ENCODE results near the gene RAB3IL1.
"Not testable (repeated sequence)": the region's sequence is repeated elsewhere in the genome, so short reads cannot be mapped to it uniquely, and the experiment has no call there.

Gene RAB3IL1

DNA sequence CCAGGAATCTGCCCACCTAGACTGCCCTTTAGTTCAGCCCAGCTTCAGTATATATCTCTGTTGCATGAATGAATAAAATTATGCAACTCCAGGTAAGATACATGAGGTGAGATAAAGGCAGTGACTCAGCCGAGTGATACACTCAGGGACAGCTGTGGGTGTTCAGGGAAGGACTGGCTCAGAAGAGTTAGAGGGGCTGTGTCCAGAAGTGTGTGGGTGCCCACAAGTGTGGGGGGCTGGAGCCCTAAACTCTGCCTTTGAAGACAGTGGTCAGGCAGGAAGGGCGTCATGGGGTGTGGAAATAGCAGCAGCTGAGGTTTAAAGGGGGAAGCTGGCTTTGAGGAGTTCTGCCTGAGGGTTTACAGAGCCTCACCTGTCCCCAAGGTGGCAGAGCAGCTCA, 41.7 kb upstream of the RAB3IL1 start:
- no peak for TF ChIP-seq POLR2AphosphoS5 (IDR thresholded peaks at IDR 0.05; ENCODE audit: low read depth, low read length)
- TF ChIP-seq TAF1 (IDR thresholded peaks at IDR 0.05; ENCODE audit: borderline replicate concordance, low read depth, low read length): no peak
- no peak for TF ChIP-seq POLR2A (IDR thresholded peaks at IDR 0.05; ENCODE audit: low read depth, low read length)
- no peak for DNase-seq (ENCODE audit: insufficient read length)
- no peak for FAIRE-seq

DNA sequence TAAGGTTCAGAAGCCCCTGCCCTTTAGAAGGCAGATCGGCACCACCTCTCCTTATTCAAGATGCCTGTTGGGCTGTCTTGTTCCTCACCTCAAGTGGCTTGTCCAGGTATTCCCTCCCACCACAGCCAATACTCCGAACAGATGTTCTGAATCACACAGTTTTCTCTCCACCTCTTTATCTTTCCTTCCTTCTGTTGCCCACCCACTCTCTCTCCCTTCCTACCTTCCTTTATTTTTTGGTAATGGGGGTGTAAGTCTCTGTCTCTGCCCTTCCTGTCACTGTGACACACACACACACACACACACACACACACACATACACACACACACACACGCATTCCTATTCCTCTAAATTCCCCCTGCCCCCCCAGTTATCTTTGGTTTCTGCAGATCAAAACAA, 41.2 kb upstream of the RAB3IL1 start:
- DNase-seq (ENCODE audit: insufficient read length) (no peak), FAIRE-seq (no peak)
- TF ChIP-seq TAF1 (IDR thresholded peaks at IDR 0.05; ENCODE audit: borderline replicate concordance, low read depth, low read length): no peak

DNA sequence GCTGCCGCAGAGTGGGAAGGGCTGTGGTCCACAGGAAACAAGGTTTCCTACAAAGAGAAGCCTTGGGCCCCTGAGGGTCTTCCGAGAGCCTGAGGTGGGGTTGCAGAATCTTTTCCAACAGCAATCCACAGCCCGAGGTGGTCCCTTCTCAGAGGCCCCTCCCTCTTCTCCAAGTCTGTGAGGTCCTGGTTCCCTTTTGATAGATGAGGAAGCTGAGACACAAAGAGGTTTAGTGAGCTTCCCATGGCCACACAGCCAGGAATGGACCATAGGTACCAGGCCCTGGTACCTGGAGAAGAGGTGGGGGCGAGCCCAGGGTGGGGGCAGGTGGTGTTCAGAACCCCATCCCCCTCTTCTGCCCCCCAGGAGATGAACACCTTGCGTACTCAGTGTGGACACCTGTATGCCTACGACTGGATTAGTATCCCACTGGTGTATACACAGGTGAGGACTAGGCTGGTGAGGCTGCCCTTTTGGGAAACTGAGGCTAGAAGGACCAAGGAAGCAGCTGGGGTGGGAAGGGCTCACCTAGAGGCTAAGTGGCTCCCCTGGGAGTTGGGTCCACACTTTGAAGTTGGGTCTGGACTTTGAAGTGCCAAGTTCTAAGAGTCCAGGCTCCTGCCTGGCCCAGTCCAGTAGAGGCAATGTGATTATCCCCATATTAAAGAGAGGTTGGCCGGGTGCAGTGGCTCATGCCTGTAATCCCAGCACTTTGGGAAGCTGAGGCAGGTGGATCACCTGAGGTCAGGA, 39.8 kb upstream of the RAB3IL1 start:
- FAIRE-seq (no peak), DNase-seq (ENCODE audit: insufficient read length) (no peak)

DNA sequence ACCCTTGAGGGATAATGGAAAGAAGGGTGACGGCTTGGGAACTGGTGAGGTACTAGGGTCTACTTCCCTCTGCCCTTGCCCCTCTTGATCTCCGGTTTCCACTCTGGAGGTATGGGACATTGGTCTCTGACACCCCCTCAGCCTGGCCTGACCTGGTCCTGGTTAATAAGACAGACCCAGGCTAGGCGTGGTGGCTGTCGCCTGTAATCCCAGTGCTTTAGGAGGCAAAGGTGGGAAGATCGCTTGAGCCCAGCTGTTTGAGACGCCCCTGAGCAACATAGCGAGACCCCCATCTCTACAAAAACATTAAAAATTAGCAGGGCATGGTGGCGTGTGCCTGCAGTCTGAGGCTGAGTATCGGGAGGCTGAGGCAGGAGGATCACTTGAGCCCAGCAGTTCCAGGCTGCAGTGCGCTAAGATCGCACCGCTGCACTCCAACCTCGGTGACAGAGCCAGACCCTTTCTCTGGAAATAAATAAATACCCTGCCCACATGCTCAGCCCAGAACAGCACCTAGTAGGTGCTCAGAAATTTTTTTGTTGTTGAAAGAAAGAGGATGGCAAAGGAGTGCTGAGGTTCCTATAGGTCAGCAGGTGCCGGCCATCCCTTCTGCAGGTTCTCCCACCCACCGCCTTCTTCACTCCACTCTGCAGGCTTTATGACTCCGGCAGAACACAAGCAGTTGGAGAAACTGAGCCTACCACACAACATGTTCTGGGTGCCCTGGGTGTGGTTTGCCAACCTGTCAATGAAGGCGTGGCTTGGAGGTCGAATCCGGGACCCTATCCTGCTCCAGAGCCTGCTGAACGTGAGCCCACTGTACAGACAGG, 39.0 kb upstream of the RAB3IL1 start:
- FAIRE-seq: no peak
- no peak for DNase-seq (ENCODE audit: insufficient read length)
- TF ChIP-seq POLR2AphosphoS5 (IDR thresholded peaks at IDR 0.05; ENCODE audit: low read depth, low read length) (no peak), TAF1 (IDR thresholded peaks at IDR 0.05; ENCODE audit: borderline replicate concordance, low read depth, low read length) (no peak), POLR2A (IDR thresholded peaks at IDR 0.05; ENCODE audit: low read depth, low read length) (no peak)

More for the DNA sequence above, 39.8 kb upstream of the RAB3IL1 start:
- no peak for TF ChIP-seq TAF1 (IDR thresholded peaks at IDR 0.05; ENCODE audit: borderline replicate concordance, low read depth, low read length)
- TF ChIP-seq POLR2AphosphoS5 (IDR thresholded peaks at IDR 0.05; ENCODE audit: low read depth, low read length): no peak
- TF ChIP-seq POLR2A (IDR thresholded peaks at IDR 0.05; ENCODE audit: low read depth, low read length): no peak

DNA sequence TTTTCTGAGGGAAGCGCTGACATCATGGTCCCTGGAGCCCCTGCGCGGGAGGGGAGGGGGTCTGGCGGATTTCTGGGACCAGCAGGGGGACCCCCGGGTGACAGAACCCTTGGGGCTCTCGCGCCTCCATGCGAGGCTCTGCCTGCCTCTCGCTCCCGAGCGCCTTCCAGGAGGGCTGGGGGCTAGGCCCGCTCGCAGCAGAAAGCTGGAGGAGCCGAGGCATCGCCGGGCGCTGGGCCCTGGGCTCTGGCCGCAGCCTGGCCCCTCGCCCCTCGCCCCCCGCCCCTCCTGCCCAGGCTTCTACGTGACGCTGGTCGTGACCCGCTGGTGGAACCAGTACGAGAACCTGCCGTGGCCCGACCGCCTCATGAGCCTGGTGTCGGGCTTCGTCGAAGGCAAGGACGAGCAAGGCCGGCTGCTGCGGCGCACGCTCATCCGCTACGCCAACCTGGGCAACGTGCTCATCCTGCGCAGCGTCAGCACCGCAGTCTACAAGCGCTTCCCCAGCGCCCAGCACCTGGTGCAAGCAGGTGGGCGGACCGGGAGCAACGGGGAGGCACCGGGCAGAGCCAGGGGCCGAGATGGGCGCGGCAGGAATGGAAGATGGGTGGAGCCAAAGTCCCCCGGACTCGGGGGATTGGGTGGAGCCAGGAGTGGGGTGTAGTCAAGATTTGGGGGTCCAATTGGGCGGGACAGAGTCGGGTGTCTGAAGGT, 38.2 kb upstream of the RAB3IL1 start:
- FAIRE-seq: no peak
- no peak for DNase-seq (ENCODE audit: insufficient read length)
- no peak for TF ChIP-seq TAF1 (IDR thresholded peaks at IDR 0.05; ENCODE audit: borderline replicate concordance, low read depth, low read length)
- no peak for TF ChIP-seq POLR2AphosphoS5 (IDR thresholded peaks at IDR 0.05; ENCODE audit: low read depth, low read length)
- TF ChIP-seq POLR2A (IDR thresholded peaks at IDR 0.05; ENCODE audit: low read depth, low read length): no peak

DNA sequence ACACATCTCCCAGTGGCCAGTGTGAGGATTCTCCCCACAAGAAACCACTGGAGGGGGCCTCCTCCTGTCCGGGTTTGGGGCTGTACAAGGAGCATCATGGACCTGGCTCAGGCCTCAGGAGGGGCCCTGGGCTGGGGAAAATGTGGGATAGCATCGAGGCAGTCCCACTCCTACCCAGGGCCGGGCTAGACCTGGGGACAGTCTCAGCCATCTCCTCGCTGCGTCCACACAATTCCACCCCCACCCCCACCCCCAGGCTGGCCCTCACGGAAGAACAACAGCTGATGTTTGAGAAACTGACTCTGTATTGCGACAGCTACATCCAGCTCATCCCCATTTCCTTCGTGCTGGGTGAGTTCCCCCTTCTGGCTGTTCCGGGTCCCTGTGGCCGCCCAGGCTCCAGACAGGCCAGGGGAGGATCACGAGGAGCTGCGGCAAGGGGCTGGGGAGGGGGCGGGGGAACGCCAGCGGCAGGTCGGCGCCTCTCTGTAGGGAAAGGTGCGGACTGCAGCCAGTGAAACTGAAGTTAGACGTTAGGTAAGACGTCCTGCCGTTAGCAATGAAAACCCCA, 37.6 kb upstream of the RAB3IL1 start:
- DNase-seq (ENCODE audit: insufficient read length) (no peak), FAIRE-seq (no peak)
- TF ChIP-seq POLR2AphosphoS5 (IDR thresholded peaks at IDR 0.05; ENCODE audit: low read depth, low read length) (no peak), POLR2A (IDR thresholded peaks at IDR 0.05; ENCODE audit: low read depth, low read length) (no peak), TAF1 (IDR thresholded peaks at IDR 0.05; ENCODE audit: borderline replicate concordance, low read depth, low read length) (no peak)

GRCh38 chr11:61954106-61954850, 36.9 kb upstream of the RAB3IL1 start:
- FAIRE-seq (no peak), DNase-seq (ENCODE audit: insufficient read length) (no peak)
- no peak for TF ChIP-seq POLR2AphosphoS5 (IDR thresholded peaks at IDR 0.05; ENCODE audit: low read depth, low read length)
- no peak for TF ChIP-seq TAF1 (IDR thresholded peaks at IDR 0.05; ENCODE audit: borderline replicate concordance, low read depth, low read length)
- TF ChIP-seq POLR2A (IDR thresholded peaks at IDR 0.05; ENCODE audit: low read depth, low read length): no peak

DNA sequence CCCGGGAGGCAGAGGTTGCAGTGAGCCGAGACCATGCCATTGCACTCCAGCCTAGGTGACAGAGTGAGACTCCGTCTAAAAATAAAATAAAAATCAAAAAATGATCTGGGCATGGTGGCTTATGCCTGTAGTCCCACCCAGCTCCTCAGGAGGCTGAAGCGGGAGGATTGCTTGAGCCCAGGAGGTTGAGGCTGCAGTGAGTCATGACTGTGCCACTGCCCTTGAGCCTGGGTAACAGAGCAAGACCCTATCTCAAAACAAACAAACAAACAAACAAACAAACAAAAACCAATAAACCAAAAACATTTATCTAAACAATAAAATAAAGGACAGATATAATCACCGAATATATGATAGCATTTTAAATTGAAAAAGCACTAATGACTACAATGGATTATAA, 36.3 kb upstream of the RAB3IL1 start:
- not testable (repeated sequence) for FAIRE-seq; DNase-seq (ENCODE audit: insufficient read length)

GRCh38 chr11:61952882-61953281, 35.5 kb upstream of the RAB3IL1 start:
- no peak for FAIRE-seq
- TF ChIP-seq TAF1 (IDR thresholded peaks at IDR 0.05; ENCODE audit: borderline replicate concordance, low read depth, low read length): no peak
- no peak for TF ChIP-seq POLR2A (IDR thresholded peaks at IDR 0.05; ENCODE audit: low read depth, low read length)
- no peak for TF ChIP-seq POLR2AphosphoS5 (IDR thresholded peaks at IDR 0.05; ENCODE audit: low read depth, low read length)
- no peak for DNase-seq (ENCODE audit: insufficient read length)

- DNase-seq (ENCODE audit: insufficient read length) (no peak), FAIRE-seq (no peak)
- TF ChIP-seq POLR2A (IDR thresholded peaks at IDR 0.05; ENCODE audit: low read depth, low read length) (no peak), TAF1 (IDR thresholded peaks at IDR 0.05; ENCODE audit: borderline replicate concordance, low read depth, low read length) (no peak), POLR2AphosphoS5 (IDR thresholded peaks at IDR 0.05; ENCODE audit: low read depth, low read length) (no peak)
These were observed 34.2 kb upstream of the RAB3IL1 start for GRCh38 chr11:61951484-61952135.
